NCI-H69 (cell line): ENCODE data around the gene MAGEF1.

Experiments used
- DNase-seq: peaks from one replicate; lab custom pipeline; 2025; lab: John Stamatoyannopoulos, UW

Gene MAGEF1

DNA sequence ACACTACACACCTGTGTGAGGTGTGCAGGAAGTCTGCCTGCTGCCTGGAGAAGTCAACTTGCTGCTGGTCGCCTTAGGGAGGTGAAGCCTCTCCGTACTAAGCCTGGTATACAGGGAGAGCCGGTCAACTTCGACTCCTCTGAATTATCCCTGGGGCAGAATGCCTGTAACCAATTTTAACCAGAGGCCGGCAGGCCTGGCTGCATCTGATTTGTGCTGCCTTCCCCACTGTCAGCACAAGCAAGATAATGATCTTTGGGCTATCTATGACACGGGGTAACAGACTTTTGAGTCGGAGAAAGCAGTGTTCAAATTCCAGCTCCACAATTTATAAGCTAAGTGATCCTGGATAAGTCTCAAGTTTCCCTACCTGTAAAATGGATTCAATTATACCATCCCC, 42.3 kb downstream of the MAGEF1 start:
- no peak for DNase-seq

DNA sequence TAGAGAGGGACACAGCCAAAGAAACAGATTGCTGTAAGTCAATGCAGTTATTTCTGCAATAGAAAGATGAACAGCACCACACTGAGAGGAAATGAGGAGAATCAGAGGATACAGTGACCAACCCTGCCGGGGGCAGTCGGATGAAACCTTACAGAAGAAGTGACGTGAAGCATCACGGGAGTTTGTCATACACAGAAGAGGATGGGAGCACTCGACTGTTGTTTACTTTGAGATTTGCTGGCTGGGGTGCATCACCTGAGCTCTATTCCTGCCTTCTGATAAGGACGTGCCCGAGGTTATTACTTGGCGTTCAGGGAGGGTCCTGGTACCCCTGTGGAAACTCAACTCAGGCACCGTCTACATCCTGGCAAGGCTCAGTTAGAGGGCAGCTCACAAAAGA, 45.4 kb downstream of the MAGEF1 start:
- DNase-seq = peak; percentile 53

DNA sequence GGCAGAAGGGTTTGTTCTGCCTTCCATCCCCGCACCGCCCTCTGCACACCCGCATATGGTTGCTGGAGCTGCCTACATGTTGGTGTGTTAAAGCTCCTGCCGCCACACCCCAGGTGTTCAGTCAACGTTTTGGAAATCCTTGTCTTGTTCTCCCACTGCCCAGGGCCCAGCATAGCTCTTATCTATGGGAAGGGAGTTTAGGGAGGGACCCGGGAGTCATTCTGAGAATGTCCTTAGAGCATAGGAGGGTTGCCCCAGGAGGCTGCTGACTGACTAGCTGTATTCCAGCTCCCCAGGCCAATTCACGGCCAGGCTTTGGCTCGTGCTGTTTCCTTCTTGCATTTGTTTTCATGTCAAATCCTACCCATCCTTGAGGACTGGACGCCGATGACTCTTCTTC, 46.8 kb downstream of the MAGEF1 start:
- DNase-seq = no peak

DNA sequence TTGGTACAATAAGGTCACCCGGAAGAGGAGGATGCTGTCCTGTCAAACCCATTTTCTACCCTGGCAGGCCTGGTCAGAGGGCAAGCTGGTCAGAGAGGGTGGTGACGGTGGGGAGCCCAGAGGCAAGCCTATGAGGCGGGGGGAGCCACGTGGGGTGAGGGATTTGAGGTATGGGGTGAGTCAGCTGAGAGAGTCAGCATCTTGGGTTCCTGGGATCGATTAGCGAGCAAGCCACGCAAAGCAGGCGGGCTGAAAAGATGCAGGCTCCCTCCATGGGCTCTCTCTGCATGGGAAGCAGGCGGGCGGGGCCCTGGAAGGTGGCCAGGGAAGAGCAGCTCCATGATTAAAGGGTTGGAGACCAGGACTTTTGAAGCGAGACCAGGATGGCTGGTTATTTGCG, 48.1 kb downstream of the MAGEF1 start:
- peak; percentile 91 for DNase-seq

DNA sequence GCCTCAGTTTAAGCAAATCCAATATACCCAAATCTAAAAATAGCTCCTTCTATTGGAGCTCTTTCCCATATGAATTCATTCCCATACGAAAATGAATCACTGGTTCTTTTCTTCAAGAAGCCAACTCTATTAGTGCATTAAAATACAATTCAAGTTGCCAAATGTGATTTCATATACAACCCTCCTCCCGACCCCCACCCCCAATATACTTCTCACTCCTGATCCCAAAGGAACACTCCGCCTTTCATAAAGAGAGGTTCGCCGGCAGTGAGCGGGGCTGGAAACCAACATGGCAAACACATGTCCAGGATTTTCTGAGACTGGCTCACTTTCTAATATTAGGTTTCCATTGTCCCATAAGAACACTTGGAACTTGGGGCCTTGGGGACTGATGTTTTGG, 48.5 kb downstream of the MAGEF1 start:
- DNase-seq = no peak

DNA sequence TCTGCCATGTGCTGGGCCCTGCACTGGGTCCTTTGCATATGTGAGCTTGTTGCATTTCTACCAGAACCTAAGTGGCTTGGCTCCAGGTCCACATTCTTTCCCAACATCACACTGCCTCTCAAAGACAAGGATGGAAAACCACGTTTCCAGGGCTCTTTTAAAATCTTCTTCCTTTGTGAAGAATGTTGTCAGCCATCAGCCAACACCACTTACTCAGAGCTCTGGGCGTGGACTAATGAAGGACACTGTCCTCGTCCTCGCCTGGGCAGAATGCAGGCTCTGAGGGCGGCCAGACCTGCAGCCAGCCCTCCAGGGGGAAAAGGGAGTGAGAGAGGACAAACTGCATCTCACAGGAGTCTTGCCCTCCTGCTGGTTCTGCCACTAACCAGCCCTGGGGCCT, 49.7 kb downstream of the MAGEF1 start:
- DNase-seq = no peak

DNA sequence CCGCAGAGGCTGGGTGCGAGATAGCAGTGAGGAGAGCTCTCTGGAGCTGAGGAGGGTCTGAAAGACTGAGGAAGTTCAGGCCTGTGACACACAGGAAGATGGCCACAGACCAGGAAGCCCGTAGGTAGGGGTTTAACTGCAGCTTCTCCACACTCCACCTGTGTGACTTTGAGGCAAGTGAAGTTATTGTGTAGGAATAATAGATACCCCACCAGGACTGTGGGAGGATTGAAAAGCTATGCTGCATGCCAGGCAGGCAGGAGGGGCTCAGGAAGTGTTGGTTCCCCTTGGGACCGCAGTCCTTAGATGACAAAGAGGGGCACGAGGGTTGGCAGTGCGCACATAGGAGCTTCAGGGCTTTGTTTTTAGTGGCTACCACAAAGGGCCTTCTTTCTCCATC, 50.9 kb downstream of the MAGEF1 start:
- no peak for DNase-seq
